ENCODE data around the gene CASZ1.

The CASZ1 gene

DNA sequence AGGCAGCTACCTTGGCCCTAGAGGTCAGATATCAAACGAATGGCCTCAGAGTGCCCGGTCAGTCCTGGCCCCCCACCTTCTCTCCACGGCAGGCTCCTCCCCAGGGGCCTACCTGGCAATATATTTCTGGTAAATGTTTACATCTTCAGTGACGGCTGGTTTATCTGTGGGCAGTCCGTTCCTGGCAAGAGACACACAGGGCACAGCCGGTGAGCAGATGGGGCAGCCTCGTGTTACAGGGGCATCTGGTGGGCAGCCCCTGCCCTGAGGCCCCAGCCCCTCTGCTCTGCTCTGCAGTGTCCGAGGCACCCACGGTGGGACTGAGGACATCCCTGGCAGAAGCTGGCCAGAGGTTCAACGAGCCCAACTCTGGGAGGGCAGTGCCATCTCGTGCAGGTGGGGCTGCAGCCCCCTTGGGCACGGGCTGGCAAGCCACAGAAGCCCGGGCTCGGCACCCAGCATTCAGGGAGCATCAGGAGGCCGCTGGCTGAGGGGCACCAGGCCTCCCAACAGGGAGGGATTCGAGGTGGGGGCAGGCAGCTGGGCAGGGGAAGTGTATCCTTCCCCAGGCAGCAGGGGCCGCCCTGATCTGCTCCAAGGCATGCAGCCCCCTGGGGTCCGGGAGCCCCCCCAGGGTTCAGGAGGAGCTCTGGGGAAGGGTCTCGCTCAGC, 137.9 kb downstream of the CASZ1 start:
- no peak for DNase-seq

DNA sequence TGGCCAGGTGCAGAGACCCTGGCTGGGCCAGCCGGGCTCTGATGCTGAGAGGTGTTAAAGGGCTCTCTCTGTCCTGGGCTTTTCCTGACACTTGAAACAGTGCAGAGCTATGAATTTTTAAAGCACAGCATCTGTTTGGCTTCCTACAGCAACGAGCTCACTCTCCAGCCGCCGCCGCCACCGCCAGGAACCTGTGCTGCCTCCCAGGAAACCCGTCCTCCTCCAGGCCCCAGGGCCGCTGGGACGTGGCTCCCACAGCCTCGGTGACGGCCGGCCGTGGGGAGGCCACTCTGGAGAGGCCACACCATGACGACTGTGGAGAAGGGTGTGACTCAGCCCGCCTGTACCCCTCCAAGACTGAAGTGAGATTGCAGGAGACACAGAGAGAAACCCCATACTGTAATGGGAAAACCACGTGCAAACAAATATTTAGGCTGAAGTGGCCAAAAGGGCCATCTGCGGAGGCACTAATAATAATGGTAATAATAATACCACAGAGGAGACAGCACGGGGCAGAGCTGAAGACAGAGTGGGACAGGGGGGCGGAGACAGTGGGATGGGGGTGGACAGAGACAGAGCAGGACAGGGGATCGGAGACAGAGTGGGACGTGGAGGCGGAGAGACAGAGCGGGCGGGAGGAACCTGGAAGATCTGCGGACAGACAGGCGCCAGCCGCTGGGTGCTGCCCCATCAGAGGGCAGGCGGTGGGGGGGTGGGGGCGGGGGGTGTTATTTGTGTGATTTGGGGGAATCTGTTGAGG, 139.2 kb downstream of the CASZ1 start:
- no peak for DNase-seq

DNA sequence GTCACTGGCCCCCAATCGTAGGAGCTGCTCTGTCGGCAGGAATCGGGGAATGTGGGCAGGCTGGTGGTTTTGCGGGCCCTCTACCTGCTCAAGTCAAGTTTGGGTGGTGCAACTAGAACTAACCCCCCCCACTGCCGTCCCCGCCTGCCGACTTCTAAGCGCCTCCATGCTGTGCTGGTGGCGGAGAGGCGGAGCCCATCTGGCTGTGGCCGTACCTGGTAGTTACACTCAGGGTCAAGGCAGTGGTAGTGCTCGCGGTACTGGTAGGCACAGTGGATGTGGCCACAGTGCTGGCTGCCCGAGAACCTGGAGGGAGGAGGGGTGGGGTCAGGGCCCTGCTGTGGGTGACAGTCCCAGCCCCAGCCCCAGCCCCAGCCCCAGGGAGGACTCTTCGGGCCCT, 140.0 kb downstream of the CASZ1 start:
- no peak for DNase-seq

DNA sequence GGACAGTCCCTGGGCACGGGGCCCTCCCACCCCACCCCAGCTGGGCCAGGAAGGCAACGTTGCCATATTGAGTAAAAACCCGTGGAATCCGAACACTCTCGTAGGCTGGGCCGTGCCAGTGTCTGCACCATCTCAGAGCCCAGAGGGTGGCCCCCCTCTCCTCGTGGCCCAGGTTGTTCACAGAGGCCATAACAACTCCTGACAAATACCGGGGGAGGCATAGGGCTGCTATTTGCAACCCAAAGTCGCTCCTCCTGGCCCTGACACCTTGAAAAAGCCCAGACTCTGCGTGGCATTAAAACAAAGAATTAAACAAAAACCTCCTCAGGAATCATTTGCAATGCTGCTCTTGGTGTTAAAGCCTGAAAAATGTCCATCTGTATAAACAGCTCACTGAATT, 141.4 kb downstream of the CASZ1 start:
- DNase-seq = no peak

DNA sequence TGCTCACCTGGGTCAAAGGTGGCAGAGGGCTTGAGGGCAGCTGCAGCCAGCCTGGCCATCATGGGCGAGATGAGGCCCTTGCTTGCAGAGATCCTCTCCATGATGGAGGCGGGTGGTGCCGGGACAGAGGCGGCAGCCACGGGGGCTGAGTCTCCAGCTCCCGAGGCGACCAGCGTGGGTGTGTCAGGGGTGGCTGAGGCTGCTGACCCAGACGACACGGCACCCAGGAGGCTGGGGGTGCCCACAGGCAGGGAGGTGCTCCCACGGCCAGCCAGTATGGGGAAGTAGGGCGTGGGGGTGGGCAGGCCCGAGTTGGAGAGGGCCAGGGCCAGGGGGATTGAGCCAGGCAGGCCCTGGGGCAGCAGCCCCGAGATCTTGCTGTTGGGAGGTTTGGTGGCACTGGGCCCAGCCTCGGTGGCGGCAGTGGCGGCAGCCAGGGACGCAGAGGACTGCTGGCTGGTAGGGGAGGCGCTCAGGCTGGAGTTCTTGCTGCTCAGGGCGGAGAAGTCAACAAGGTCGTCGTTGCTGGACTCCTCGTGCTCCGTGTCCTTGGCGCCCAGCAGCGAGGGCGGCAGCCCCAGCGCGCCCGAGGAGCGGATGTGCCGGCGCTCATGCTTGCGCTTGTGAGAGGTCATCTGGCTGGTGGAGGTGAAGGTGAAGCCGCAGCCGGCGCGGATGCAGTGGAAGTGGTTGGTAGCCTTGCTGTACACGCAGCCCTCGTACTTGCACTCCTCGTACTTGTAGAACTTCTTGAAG, 142.9 kb downstream of the CASZ1 start:
- DNase-seq = no peak

DNA sequence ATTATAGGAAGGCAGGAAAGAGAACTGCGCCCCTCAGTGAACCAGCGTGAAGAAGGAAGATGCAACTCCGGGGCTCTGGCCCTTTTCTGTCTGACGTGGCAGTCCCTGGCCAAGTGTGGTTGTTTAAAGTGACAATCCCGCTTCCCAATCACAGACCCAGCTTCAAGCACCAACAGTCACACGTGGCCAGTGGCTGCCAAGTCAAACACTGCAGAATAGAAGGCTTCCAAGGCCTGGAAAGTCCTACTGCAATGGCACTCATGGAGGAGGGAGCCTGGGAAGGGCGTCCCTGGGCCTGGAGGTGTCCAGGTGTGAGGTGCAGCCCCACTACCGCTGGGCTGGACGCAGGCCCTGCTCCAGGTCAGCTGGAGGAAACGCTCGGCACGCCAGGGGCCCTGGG, 143.8 kb downstream of the CASZ1 start:
- no peak for DNase-seq

DNA sequence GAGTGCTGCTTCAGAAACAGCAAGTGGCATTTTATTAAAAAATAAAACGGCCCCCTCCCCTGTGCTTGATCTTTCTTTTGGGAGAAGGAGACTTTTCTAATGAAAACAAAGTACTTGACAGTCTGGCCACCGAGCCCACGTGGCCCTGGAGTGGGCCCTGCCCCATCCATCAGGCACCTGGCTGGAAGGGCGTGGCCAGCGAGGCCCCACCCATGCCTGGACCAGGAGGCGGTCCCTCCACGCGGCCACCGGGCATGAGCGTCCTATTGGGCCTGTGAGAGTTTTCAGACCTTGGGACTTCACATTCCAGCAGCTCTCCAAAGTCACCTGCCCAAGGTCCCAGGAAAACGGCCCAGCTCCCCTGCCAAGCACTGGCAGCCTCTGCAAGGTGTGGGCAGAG, 144.7 kb downstream of the CASZ1 start:
- DNase-seq = no peak

DNA sequence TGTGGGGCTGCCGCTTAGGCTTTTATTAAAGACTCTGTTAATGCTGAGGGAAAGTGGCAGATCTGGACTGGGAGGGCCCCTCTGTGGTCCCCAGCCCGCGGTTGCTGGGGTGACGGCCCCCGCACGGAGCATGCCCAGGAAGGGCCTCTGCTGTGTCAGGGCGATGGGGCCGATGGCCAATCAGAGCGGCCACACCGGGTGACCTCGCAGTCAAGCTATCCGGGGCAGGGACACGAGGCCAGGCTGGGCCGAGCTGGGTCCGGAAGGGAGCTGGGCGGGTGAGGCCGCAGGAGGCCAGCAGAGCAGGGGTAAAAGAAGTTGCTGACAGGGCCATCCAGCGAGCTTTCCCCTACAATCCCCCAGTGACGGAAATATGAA, 145.1 kb downstream of the CASZ1 start:
- no peak for DNase-seq

DNA sequence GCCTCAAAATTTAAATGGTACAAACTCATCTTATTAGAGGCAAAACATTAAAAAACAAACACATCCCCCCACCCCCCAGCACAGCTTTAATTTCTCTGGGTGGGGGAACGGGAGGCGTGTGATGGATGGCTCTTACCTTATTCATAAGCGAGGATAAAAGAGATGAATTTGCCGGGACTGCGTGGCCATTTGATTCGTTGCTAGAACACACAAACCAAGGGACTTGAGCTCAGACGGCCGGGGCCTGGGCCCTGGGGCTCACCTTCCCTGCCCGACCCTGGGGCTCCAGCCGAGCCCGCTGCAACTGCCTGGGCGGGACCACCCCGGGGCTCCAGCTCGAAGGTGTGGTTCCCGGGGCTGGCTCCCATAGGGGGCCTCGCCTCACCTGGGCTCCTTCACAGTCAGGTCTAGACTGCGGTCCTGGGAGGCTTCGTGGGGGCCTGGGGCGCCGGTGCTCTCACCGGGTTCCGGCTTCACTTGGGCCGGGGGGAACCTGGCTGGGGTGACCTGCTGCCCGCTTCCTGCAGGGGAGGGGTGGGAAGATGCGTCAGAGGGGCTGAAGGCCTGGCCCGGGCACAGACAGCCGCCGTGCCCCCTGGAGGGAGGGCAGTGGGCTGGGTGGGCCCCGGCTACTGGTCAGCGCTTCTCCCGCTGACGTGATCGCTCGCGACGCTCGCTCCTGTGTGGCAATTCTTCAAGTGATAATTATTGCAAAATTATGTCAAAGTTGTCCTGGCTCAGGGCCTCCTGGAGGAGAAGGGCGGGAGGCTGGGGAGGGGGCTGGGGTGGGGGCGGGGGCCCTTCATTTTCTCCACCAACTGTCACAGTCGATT, 145.7 kb downstream of the CASZ1 start:
- no peak for DNase-seq

DNA sequence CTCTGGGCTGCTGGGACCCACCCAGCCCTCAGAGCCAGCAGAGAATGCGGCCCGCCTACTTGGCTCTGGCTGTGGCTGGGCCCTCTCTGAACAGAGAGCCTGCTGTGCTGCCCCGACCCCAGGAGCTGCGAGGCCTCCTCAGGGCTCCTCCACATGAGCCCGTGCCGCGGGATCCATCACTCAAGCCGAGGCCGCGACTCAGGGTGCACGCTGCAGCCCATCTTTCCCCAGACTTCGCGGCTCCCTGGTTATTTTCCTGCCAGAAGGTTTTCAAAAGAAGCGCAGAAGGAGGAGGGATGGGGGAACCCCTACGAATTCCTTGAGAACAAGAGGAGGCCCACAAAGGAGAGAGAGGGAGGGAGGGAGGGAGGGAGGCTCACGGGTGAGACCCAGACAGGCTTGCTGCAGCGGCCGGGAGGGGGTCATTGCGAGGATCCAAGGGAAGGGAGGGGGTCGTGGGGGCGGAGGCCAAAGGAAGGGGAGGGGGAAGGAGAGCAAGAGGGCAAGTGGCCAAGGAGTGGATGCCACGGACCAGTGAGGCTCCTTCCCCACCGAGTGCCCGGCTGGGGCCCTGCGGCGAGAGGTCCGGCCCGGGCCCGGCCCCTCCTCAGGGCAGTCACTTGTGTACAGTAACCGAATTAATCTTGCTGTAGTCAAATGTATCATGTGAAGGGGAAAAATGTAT, 146.8 kb downstream of the CASZ1 start:
- DNase-seq = no peak

DNA sequence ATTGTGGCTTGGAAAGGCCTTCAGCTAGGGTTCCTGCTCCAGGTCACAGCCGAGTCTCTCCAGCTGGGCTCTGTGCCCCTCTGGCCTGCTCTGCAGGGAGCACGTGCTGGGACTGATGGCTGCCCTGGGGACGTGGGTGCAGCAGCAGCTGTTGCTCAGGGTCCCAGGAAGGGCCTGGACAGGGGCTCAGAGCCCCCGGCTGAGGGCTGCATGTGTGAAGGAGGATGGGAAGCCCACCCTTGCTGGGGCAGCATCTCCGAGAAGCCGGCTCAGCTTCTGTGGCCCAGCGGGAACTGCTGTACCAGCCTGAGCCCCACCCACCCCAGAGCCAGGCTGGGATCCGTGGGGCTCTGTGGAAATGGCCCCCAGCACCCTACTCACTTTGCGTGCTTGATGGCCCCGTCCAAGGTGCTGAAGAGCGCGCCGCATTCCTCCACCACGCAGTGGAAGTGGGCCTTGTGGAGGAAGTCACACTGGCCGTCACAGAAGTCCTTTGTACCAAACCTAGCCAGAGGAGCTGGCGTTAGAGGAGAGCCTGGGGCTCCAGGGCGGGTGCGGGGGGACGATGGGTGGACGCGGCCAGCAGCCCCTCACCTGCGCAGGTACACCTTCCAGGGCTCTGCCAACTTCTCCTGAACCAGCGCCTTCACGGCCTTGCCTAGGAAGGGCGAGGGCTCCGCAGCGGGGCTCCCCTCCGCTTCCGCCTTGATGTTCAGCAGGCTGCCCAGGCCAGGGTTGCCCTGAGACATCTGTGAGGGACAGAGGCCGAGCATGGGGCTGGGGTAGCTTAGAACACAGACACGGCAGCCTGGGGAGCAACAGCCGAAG, 147.5 kb downstream of the CASZ1 start:
- DNase-seq = no peak

DNA sequence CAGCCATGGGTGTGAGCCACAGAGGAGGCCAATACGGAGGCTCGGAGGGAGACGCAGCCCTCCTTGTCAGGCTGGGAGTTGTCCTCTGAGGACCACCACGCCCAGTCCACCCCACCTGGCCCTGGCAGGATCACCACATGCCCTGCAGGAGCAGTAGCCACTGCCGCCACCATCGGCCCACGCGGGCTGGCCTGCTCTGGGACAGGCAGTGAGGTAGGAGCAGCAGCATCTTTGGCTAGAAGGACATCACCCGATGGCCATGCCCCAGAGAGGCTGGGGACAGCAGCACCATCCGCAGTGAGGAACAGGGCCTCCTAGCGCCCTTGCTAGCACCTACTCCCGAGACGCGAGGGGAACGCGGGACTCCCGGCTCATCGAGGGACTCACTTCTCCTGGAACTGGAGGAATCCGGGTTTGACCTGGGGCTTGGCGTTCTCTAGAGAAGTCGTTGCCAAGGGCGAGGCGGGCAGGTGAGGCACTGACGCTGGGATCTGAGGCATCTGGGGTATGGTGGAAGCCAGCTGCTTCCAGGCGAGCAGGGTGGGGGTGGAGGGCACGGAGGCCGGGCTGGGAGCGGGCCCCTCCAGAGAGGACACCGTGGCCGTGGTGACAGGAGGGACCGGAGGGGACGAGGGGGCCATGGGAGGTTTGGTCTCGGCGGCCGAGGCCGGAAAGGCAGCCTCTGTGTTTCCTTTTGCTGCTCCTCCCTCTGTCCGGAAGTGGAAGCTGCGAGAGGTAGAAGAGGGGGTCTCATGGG, 148.9 kb downstream of the CASZ1 start:
- DNase-seq = no peak

DNA sequence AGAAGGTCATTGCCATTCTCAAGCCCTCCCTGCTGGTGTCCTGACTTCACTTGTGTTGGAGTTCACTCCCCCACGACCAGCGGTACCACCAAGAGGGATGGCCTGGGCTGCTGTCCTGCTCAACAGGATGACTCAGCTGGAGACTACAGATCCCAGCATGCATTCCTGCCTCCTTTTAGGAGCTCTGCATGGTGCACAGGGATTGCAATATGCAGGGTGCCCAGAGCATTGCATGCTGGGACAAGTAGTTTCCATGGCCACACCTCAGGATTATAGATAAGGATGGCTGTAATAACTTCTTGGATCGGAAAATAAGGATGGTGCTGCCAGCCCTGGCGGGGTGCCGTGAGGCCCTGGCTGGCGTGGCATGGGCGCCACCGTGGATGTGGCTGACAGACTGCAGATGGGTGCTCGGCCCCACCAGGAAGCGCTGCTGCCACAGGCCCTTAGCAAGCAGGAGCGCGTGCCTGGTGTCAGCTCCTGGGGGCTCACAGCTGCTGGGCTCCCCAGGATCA, 150.0 kb downstream of the CASZ1 start:
- DNase-seq = peak in 11 of 56 donors; percentile 2 to 39 (median 11)

DNA sequence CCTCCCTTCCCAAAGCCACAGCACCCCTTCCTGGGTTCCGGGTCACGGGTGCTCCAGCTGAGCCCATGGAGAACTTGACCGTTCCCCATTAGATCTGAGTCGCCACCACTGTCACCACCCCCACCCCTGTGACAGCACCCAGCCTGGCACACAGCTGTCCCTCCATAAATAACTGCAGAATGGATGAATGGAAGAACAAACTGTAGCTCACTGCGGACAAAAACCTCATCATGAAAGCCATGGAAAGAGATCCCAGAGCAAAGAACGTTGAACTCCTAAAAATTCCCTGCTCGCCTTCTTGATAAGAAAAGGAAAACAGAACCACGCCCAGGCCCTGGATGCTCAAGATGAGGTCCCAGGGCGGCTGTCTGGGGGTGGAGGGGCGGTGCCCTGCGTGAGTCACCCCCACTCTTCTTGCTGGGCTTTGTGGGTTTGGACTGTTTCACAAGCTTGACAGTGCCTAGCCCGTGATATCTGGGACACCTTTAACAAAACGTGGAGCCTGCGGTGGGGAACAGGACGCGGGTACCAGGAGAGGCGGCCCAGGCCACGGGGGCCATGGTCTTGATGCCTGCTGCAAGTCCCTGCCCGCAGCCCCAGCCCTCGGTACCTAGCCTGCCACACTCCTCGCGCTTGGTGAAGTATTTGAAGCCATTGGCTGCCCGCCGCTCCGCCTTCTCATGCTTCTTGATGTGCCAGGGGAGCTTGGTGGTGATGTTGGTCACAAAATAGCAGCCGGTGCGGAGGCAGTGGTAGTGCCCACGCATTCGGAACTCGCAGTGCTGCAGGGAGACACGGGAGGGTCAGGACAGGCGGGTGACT, 151.9 kb downstream of the CASZ1 start:
- DNase-seq = peak in 12 of 56 donors; percentile 3 to 35 (median 14)

DNA sequence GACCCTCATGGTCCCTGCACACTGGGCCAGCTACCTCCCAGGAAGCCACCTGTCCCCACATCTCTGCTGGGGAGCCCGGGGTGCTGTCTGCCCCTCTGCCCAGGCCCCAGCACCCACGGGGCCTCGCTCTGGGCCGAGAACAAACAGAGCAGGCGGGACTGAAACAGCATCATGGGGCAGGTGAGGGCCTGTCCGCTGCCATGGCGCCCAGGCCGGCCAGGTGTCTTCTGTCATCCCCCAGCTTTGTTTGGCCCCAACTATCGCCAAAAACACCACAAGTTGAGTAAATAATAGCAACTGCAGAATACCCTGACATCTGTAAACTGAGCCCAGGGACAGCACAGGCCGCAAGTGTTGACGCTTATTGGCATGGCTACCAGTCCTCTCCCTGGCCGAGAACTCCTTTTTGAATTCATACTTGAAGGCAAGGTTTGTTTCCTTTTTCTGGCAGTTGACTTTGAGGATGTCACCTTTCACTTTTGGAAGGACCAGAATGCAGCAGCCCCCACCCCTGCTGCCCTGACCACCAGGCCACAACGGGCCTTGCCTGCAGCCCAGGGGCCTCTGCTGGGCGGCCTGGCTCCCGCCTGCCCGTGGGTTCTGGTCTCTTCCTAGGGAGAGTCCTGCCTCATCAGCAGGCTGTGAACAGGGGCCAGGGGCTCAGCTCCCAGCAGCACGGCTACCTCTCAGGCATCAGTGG, 152.7 kb downstream of the CASZ1 start:
- DNase-seq = no peak

DNA sequence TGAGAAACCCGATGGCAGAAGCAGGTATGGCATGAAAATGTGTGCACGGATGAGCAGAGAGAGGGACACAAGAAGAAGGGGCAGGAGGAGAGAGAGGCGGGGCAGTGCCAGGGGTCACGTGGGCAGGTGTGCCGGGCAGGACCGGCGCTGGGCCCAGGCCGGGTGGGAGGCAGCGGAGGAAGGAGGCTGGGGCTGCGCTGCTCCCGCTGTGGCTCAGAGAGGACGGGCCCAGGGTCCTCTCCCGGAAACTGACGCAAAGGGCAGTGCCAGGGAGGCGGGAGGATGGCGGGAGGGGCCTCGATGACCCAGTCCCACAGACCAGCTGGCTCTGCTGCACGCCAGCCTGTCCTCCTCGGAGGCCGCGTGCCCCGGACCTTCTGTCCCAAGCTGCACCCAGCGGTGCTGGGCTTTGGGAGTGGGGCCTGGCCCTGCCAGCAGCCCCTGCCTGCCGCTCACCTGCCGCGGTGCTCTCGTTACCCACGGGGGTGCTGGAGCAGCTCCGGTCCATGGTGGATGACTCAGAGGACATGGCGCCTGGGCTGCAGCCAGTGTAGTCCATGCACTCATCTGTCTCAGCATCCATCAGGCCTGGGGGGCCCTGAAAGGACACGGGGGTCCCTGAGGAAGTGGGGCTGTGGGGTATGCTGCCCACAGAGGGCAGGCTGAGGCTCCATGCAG, 153.9 kb downstream of the CASZ1 start:
- no peak for DNase-seq

DNA sequence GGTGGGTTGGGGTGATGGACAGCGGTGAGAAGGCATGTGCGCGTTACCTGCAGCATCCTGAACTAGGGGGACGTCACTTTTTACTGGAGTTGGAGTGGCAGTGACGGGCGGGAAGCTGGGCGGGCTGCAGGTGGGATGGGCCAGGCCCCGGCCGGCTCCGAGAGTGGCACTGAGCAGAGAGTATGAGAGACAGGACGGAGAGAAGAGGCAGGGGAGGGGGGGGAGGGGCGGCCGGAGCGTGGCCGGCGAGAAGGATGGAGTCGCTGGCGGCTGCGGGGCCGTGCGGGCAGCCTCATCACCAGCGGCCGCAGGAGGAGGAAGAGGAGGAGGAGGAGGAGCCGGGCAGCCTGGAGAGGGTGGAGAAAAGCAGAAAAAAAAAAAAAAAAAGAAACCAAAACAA, 154.5 kb downstream of the CASZ1 start:
- no peak for DNase-seq
